ENCODE results near the gene SLC9A6. TPM values are rescaled to one million over a fixed set of nuclear protein-coding genes. Genes with fewer than 3 reads are reported as not detected.

Gene SLC9A6
- polyA plus RNA-seq, 1 donor: 16.1 TPM

GRCh38 chrX:136025091-136025490 is 39.9 kb downstream of the SLC9A6 start:
- no peak overlapping the region for H3K27ac ChIP-seq (ENCODE audit: low read length)
- WGBS (ENCODE audit: insufficient coverage, low lambda C conversion rate): no CpG with 5 or more reads among the region's 3 CpGs
- H3K9me3 ChIP-seq (ENCODE audit: control insufficient read depth, low read depth, low read length): no peaks in the 10 kb centered on the region
- no peak for DNase-seq
- peaks cover 8% of the 10 kb centered on the region for H3K36me3 ChIP-seq (ENCODE audit: control insufficient read depth, insufficient read depth, low read length)
- H3K4me3 ChIP-seq (ENCODE audit: low read length): no peak overlapping the region
- no peaks in the 10 kb centered on the region for H3K4me1 ChIP-seq (ENCODE audit: control insufficient read depth, insufficient read depth, low read length)
- H3K27me3 ChIP-seq (ENCODE audit: control insufficient read depth, insufficient read depth, low read length): no peaks in the 10 kb centered on the region

DNA sequence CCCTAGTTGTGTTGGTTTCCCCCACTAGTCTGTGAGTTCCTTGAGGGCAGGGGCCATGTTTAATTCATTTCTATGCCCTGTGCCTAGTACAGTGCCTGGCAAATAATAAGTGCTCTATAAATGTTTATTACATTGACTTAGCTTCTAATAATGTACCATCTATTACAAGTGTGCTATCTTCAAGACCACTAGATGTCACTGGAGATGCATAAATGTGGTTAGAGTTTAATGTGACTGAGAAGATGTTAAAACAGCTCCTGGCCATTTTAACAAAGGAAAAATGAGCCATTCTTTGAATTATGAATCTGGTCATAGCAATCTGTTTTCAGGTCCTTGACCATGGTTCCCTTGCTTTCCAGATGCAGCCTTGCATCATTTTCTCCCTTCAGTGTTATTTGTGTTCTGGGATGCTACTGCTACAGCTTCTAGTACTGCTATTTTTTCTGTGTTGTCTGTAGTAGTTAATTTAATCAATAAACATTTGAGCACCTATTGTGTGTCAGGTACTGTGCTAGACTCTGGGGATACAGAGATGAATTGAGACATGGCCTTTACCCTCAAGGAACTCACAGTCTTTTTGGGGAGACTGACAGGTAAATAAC is 43.2 kb downstream of the SLC9A6 start:
- Histone ChIP-seq H3K9me3 (ENCODE audit: control insufficient read depth, low read depth, low read length) (no peaks in the 10 kb centered on the region), H3K27ac (ENCODE audit: low read length) (no peak overlapping the region)
- peak; percentile 9 to 17 for DNase-seq

DNA sequence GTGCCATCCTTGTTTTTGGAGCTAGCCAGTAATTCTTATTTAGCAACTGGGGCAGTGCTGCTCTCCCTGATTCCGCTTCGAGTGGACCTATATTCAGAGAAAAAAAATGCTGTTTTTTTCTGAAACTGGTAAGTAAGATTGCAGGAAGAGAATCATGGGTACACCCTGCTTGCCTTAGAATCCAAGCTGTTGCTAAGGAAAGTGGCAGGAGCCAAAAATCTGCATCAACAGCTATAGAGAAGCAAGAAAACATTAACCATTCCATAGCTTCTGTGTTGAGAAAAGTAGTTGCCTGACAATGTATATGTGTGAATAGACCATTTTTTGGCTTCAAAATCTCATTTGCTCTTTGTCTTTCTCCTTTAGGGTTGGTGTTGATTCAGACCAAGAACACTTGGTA is 44.5 kb downstream of the SLC9A6 start:
- Histone ChIP-seq H3K4me3 (ENCODE audit: low read length) (no peak overlapping the region), H3K36me3 (ENCODE audit: control insufficient read depth, insufficient read depth, low read length) (peaks cover 5% of the 10 kb centered on the region), H3K27me3 (ENCODE audit: control insufficient read depth, insufficient read depth, low read length) (no peaks in the 10 kb centered on the region), H3K27ac (ENCODE audit: low read length) (peak overlapping the region; percentile 46), H3K4me1 (ENCODE audit: control insufficient read depth, insufficient read depth, low read length) (no peaks in the 10 kb centered on the region), H3K9me3 (ENCODE audit: control insufficient read depth, low read depth, low read length) (no peaks in the 10 kb centered on the region)
- no CpG with 5 or more reads among the region's 2 CpGs for WGBS (ENCODE audit: insufficient coverage, low lambda C conversion rate)
- no peak for DNase-seq

More for the DNA sequence above, 43.2 kb downstream of the SLC9A6 start:
- Histone ChIP-seq H3K27me3 (ENCODE audit: control insufficient read depth, insufficient read depth, low read length) (no peaks in the 10 kb centered on the region), H3K4me3 (ENCODE audit: low read length) (no peak overlapping the region), H3K36me3 (ENCODE audit: control insufficient read depth, insufficient read depth, low read length) (peaks cover 5% of the 10 kb centered on the region), H3K4me1 (ENCODE audit: control insufficient read depth, insufficient read depth, low read length) (no peaks in the 10 kb centered on the region)

GRCh38 chrX:136030303-136031191 is 45.3 kb downstream of the SLC9A6 start:
- peak; percentile 31 to 38 for DNase-seq
- H3K4me3 ChIP-seq (ENCODE audit: low read length): no peak overlapping the region
- no peaks in the 10 kb centered on the region for H3K27me3 ChIP-seq (ENCODE audit: control insufficient read depth, insufficient read depth, low read length)
- H3K27ac ChIP-seq (ENCODE audit: low read length): peak overlapping the region; percentile 46
- no peaks in the 10 kb centered on the region for H3K4me1 ChIP-seq (ENCODE audit: control insufficient read depth, insufficient read depth, low read length)
- H3K36me3 ChIP-seq (ENCODE audit: control insufficient read depth, insufficient read depth, low read length): peaks cover 3% of the 10 kb centered on the region
- no CpG with 5 or more reads among the region's 9 CpGs for WGBS (ENCODE audit: insufficient coverage, low lambda C conversion rate)
- no peaks in the 10 kb centered on the region for H3K9me3 ChIP-seq (ENCODE audit: control insufficient read depth, low read depth, low read length)

- Histone ChIP-seq H3K27me3 (ENCODE audit: control insufficient read depth, insufficient read depth, low read length) (no peaks in the 10 kb centered on the region), H3K4me1 (ENCODE audit: control insufficient read depth, insufficient read depth, low read length) (no peaks in the 10 kb centered on the region), H3K36me3 (ENCODE audit: control insufficient read depth, insufficient read depth, low read length) (peaks cover 3% of the 10 kb centered on the region), H3K4me3 (ENCODE audit: low read length) (no peak overlapping the region), H3K9me3 (ENCODE audit: control insufficient read depth, low read depth, low read length) (no peaks in the 10 kb centered on the region), H3K27ac (ENCODE audit: low read length) (no peak overlapping the region)
- no CpG with 5 or more reads among the region's 5 CpGs for WGBS (ENCODE audit: insufficient coverage, low lambda C conversion rate)
- DNase-seq: no peak
Measured at GRCh38 chrX:136031626-136032025, 46.4 kb downstream of the SLC9A6 start.

DNA sequence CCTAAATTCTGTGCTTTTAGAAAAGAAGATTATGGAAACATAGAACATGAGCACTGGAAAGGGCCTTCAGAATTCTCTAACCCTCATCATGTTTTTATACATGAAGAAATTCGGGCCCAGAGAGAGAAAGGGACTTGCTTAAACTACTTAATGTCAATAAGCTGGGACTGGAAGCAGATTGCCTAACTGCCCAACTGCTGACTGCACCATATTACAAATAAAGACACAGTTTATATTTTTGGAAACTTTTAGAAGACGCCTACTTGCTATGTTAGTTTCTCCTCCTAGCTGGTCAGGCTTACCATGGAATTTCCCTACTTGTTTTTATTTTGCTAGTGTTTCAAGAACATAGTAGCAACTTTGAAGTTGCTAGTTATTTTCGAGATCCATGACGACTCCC is 47.1 kb downstream of the SLC9A6 start:
- Histone ChIP-seq H3K36me3 (ENCODE audit: control insufficient read depth, insufficient read depth, low read length) (peaks cover 3% of the 10 kb centered on the region), H3K9me3 (ENCODE audit: control insufficient read depth, low read depth, low read length) (no peaks in the 10 kb centered on the region), H3K27ac (ENCODE audit: low read length) (no peak overlapping the region), H3K4me3 (ENCODE audit: low read length) (no peak overlapping the region), H3K4me1 (ENCODE audit: control insufficient read depth, insufficient read depth, low read length) (no peaks in the 10 kb centered on the region), H3K27me3 (ENCODE audit: control insufficient read depth, insufficient read depth, low read length) (no peaks in the 10 kb centered on the region)
- no CpG with 5 or more reads among the region's 4 CpGs for WGBS (ENCODE audit: insufficient coverage, low lambda C conversion rate)
- DNase-seq: no peak

- no peaks in the 10 kb centered on the region for H3K27me3 ChIP-seq (ENCODE audit: control insufficient read depth, insufficient read depth, low read length)
- DNase-seq: no peak
- H3K27ac ChIP-seq (ENCODE audit: low read length): no peak overlapping the region
- no peaks in the 10 kb centered on the region for H3K4me1 ChIP-seq (ENCODE audit: control insufficient read depth, insufficient read depth, low read length)
- no peak overlapping the region for H3K4me3 ChIP-seq (ENCODE audit: low read length)
- no CpG with 5 or more reads among the region's 1 CpG for WGBS (ENCODE audit: insufficient coverage, low lambda C conversion rate)
- peaks cover 3% of the 10 kb centered on the region for H3K36me3 ChIP-seq (ENCODE audit: control insufficient read depth, insufficient read depth, low read length)
- H3K9me3 ChIP-seq (ENCODE audit: control insufficient read depth, low read depth, low read length): no peaks in the 10 kb centered on the region
Measured at GRCh38 chrX:136034668-136035067, 49.4 kb downstream of the SLC9A6 start.

DNA sequence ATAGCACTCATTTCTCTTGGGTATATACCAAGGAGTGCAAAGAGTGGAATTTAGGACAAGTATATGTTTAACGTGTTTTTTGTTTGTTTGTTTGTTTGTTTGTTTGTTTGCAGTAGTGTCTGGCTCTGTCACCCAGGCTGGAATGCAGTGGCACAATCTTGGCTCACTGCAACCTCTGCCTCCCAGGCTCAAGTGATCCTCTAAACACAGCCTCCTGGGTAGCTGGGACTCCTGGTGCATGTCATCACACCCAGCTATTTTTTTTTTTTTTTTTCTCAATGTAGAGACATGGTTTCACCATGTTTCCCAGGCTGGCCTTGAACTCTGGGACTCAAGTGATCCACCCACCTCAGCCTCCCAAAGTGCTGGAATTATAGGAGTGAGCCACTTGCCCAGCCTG is 50.4 kb downstream of the SLC9A6 start:
- no peak for DNase-seq
- H3K4me3 ChIP-seq (ENCODE audit: low read length): no peak overlapping the region
- H3K27me3 ChIP-seq (ENCODE audit: control insufficient read depth, insufficient read depth, low read length): no peaks in the 10 kb centered on the region
- H3K27ac ChIP-seq (ENCODE audit: low read length): no peak overlapping the region
- no peaks in the 10 kb centered on the region for H3K9me3 ChIP-seq (ENCODE audit: control insufficient read depth, low read depth, low read length)
- no peaks in the 10 kb centered on the region for H3K4me1 ChIP-seq (ENCODE audit: control insufficient read depth, insufficient read depth, low read length)
- H3K36me3 ChIP-seq (ENCODE audit: control insufficient read depth, insufficient read depth, low read length): peaks cover 3% of the 10 kb centered on the region
- WGBS (ENCODE audit: insufficient coverage, low lambda C conversion rate): no CpG with 5 or more reads among the region's 1 CpG

- Histone ChIP-seq H3K4me1 (ENCODE audit: control insufficient read depth, insufficient read depth, low read length) (no peaks in the 10 kb centered on the region), H3K9me3 (ENCODE audit: control insufficient read depth, low read depth, low read length) (no peaks in the 10 kb centered on the region), H3K27ac (ENCODE audit: low read length) (no peak overlapping the region), H3K4me3 (ENCODE audit: low read length) (no peak overlapping the region), H3K27me3 (ENCODE audit: control insufficient read depth, insufficient read depth, low read length) (no peaks in the 10 kb centered on the region), H3K36me3 (ENCODE audit: control insufficient read depth, insufficient read depth, low read length) (no peaks in the 10 kb centered on the region)
- no peak for DNase-seq
Measured at GRCh38 chrX:136039485-136039884, 54.2 kb downstream of the SLC9A6 start.

GRCh38 chrX:136039968-136040367 is 54.7 kb downstream of the SLC9A6 start:
- no peak for DNase-seq
- Histone ChIP-seq H3K36me3 (ENCODE audit: control insufficient read depth, insufficient read depth, low read length) (no peaks in the 10 kb centered on the region), H3K27ac (ENCODE audit: low read length) (no peak overlapping the region), H3K4me3 (ENCODE audit: low read length) (no peak overlapping the region), H3K27me3 (ENCODE audit: control insufficient read depth, insufficient read depth, low read length) (no peaks in the 10 kb centered on the region), H3K4me1 (ENCODE audit: control insufficient read depth, insufficient read depth, low read length) (no peaks in the 10 kb centered on the region), H3K9me3 (ENCODE audit: control insufficient read depth, low read depth, low read length) (no peaks in the 10 kb centered on the region)
- WGBS (ENCODE audit: insufficient coverage, low lambda C conversion rate): no CpG with 5 or more reads among the region's 7 CpGs

Measured in large intestine (tissue), 3 donors.